GM19463 (cell line): ENCODE measurements around the gene MSH2.
"Not testable (repeated sequence)": the region's sequence is repeated elsewhere in the genome, so short reads cannot be mapped to it uniquely, and the experiment has no call there.

ENCODE experiments used
- ATAC-seq: cut with Tn5 transposase; IDR thresholded peaks from one replicate; pipeline ENCODE4 v1.9.1; 2021; ENCODE audit warnings: mild to moderate bottlenecking, moderate library complexity; ENCODE audit not compliant: unreplicated experiment

Gene MSH2

GRCh38 chr2:47406649-47407330 lies 3.8 kb downstream of the MSH2 start:
- not testable (repeated sequence) for ATAC-seq

GRCh38 chr2:47407976-47408375 lies 5.0 kb downstream of the MSH2 start:
- ATAC-seq, result not testable (repeated sequence)

- ATAC-seq, result no peak
These were observed 11.9 kb downstream of the MSH2 start for GRCh38 chr2:47414682-47415458.

GRCh38 chr2:47420214-47420613 lies 17.3 kb downstream of the MSH2 start:
- ATAC-seq, result no peak

GRCh38 chr2:47420683-47421082 lies 17.7 kb downstream of the MSH2 start:
- not testable (repeated sequence) for ATAC-seq

- no peak for ATAC-seq
These were observed 19.1 kb downstream of the MSH2 start for GRCh38 chr2:47422016-47422415.

- no peak for ATAC-seq
These were observed 19.6 kb downstream of the MSH2 start for GRCh38 chr2:47422560-47422959.

GRCh38 chr2:47426786-47427185 lies 23.8 kb downstream of the MSH2 start:
- ATAC-seq, result no peak

GRCh38 chr2:47429795-47430194 lies 26.8 kb downstream of the MSH2 start:
- no peak for ATAC-seq

- ATAC-seq, result not testable (repeated sequence)
These were observed 30.1 kb downstream of the MSH2 start for GRCh38 chr2:47433006-47433405.

GRCh38 chr2:47433445-47433844 lies 30.5 kb downstream of the MSH2 start:
- not testable (repeated sequence) for ATAC-seq

GRCh38 chr2:47437287-47437686 lies 34.3 kb downstream of the MSH2 start:
- no peak for ATAC-seq

GRCh38 chr2:47438106-47438505 lies 35.1 kb downstream of the MSH2 start:
- no peak for ATAC-seq

GRCh38 chr2:47438783-47439182 lies 35.8 kb downstream of the MSH2 start:
- ATAC-seq, result no peak

- ATAC-seq, result no peak
These were observed 48.8 kb downstream of the MSH2 start for GRCh38 chr2:47451790-47452189.

- ATAC-seq, result no peak
These were observed 49.8 kb downstream of the MSH2 start for GRCh38 chr2:47452761-47453160.

- ATAC-seq, result not testable (repeated sequence)
These were observed 51.9 kb downstream of the MSH2 start for GRCh38 chr2:47454818-47455217.

- ATAC-seq, result no peak
These were observed 52.5 kb downstream of the MSH2 start for GRCh38 chr2:47455411-47455810.

- no peak for ATAC-seq
These were observed 53.9 kb downstream of the MSH2 start for GRCh38 chr2:47456851-47457250.

GRCh38 chr2:47457268-47457667 lies 54.3 kb downstream of the MSH2 start:
- no peak for ATAC-seq

- no peak for ATAC-seq
These were observed 56.1 kb downstream of the MSH2 start for GRCh38 chr2:47459021-47459420.

- ATAC-seq, result no peak
These were observed 57.8 kb downstream of the MSH2 start for GRCh38 chr2:47460766-47461165.
